Panc1 (cell line): ENCODE results near the gene EPOP.

Experiments used
- POLR2AphosphoS5 ChIP-seq: IDR thresholded peaks from 2 replicates; pipeline ENCODE4 v1.6.1; 2012; ENCODE audit warnings: mild to moderate bottlenecking, low read depth, low read length, moderate library complexity
- SIN3A ChIP-seq: IDR thresholded peaks from 2 replicates; pipeline ENCODE4 v1.6.1; 2012; ENCODE audit warnings: low read depth, mild to moderate bottlenecking, low read length, moderate library complexity, borderline replicate concordance; ENCODE audit not compliant: insufficient read depth
- TF ChIP-seq, protein P1 (sequence below): fragments of 450-650 bp; IDR thresholded peaks from 2 replicates; pipeline ENCODE4 v1.5.1; 2017; ENCODE audit warnings: mild to moderate bottlenecking

GRCh38 chr17:38656959-38657823 lies 17.6 kb downstream of the EPOP start:
- TF ChIP-seq SIN3A (no peak), POLR2AphosphoS5 (no peak)
- TF ChIP-seq, protein P1, sequence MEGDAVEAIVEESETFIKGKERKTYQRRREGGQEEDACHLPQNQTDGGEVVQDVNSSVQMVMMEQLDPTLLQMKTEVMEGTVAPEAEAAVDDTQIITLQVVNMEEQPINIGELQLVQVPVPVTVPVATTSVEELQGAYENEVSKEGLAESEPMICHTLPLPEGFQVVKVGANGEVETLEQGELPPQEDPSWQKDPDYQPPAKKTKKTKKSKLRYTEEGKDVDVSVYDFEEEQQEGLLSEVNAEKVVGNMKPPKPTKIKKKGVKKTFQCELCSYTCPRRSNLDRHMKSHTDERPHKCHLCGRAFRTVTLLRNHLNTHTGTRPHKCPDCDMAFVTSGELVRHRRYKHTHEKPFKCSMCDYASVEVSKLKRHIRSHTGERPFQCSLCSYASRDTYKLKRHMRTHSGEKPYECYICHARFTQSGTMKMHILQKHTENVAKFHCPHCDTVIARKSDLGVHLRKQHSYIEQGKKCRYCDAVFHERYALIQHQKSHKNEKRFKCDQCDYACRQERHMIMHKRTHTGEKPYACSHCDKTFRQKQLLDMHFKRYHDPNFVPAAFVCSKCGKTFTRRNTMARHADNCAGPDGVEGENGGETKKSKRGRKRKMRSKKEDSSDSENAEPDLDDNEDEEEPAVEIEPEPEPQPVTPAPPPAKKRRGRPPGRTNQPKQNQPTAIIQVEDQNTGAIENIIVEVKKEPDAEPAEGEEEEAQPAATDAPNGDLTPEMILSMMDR: no peak
